ENCODE results near the gene RALGPS2. TPM values are rescaled to one million over a fixed set of nuclear protein-coding genes. Genes with fewer than 3 reads are reported as not detected.

Gene RALGPS2
- total RNA-seq, 1 donor from 2014 or later = 207 TPM

DNA sequence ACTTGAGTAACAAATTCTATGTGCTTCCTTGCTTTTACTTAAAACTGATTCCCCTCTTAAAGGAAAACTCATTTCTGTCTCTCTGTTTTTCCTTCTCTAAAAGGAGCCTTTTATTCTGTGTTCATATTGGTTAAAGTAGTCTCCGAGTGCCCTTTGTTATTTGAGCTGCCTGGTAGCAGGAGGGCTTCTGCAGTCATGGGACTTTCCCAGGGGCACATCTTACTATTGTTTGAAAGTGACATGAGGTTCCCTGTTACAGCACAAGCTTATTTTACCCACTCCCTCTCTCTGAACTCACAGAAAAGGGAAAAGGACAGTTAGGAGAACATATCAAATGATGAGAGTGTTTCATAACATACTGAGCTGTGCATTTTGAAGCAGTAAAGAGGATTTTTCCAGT, 203.9 kb downstream of the RALGPS2 start:
- no peak for TF ChIP-seq CTCF (IDR thresholded peaks at IDR 0.05)
- CTCF ChIA-PET = interaction anchor here (0.6 to 1.7 kb wide), 2 partner anchors 74 to 80 kb away, joined by 3 to 6 read pairs; no protein-coding TSS in a partner anchor
- no peak for DNase-seq

GRCh38 chr1:178931858-178932551, 207.0 kb downstream of the RALGPS2 start:
- intact Hi-C loops (cut with micrococcal nuclease) = no loop called here
- no peak for DNase-seq
- ATAC-seq (ENCODE audit: low read depth) = peak; percentile 45
- POLR2A ChIA-PET = interaction anchor here (0.6 kb wide), 2 partner anchors 8 to 67 kb away, joined by 3 to 4 read pairs; no protein-coding TSS in a partner anchor
- CTCF ChIA-PET = no interaction called here
- Mint-ChIP-seq H3K9me3 (no peaks in the 10 kb centered on the region), H3K27ac (peak overlapping the region; percentile 78), H3K4me3 (peak overlapping the region; percentile 11), H3K36me3 (ENCODE audit: low read depth) (no peaks in the 10 kb centered on the region), H3K4me1 (peaks cover 74% of the 10 kb centered on the region), H3K27me3 (no peaks in the 10 kb centered on the region)
- TF ChIP-seq CTCF (IDR thresholded peaks at IDR 0.05) = no peak

More for the DNA sequence above, 203.9 kb downstream of the RALGPS2 start:
- POLR2A ChIA-PET = interaction anchor here (0.8 to 1.4 kb wide), 3 partner anchors 11 to 387 kb away, joined by 3 to 6 read pairs (median 4); no protein-coding TSS in a partner anchor
- H3K27ac Mint-ChIP-seq = peak overlapping the region; percentile 80
- H3K27me3 Mint-ChIP-seq = no peaks in the 10 kb centered on the region
- intact Hi-C loops (cut with micrococcal nuclease) = loop anchor here (2.0 to 5.0 kb wide), 2 partner anchors 14 to 37 kb away; no protein-coding TSS in a partner anchor
- peaks cover 2% of the 10 kb centered on the region for H3K9me3 Mint-ChIP-seq
- H3K4me3 Mint-ChIP-seq = peak overlapping the region; percentile 24
- peaks cover 12% of the 10 kb centered on the region for H3K36me3 Mint-ChIP-seq (ENCODE audit: low read depth)
- ATAC-seq (ENCODE audit: low read depth) = peak; percentile 57
- H3K4me1 Mint-ChIP-seq = peaks cover 94% of the 10 kb centered on the region

- no peak overlapping the region for H3K4me3 Mint-ChIP-seq
- peaks cover 69% of the 10 kb centered on the region for H3K4me1 Mint-ChIP-seq
- CTCF ChIA-PET = no interaction called here
- intact Hi-C loops (cut with micrococcal nuclease) = no loop called here
- POLR2A ChIA-PET = interaction anchor here (0.6 kb wide), 3 partner anchors 9 to 391 kb away, joined by 3 to 4 read pairs (median 3); no protein-coding TSS in a partner anchor
- no peak for TF ChIP-seq CTCF (IDR thresholded peaks at IDR 0.05)
- ATAC-seq (ENCODE audit: low read depth) = no peak
- DNase-seq = no peak
- no peaks in the 10 kb centered on the region for H3K27me3 Mint-ChIP-seq
- H3K36me3 Mint-ChIP-seq (ENCODE audit: low read depth) = no peaks in the 10 kb centered on the region
- peak overlapping the region; percentile 78 for H3K27ac Mint-ChIP-seq
- H3K9me3 Mint-ChIP-seq = no peaks in the 10 kb centered on the region
Observed at GRCh38 chr1:178932552-178932906, 207.5 kb downstream of the RALGPS2 start.

- no peak for TF ChIP-seq CTCF (IDR thresholded peaks at IDR 0.05)
- POLR2A ChIA-PET = interaction anchor here (0.6 kb wide), 1 partner anchor 392 kb away, joined by 3 read pairs; no protein-coding TSS in a partner anchor
- Mint-ChIP-seq H3K4me3 (no peak overlapping the region), H3K4me1 (peaks cover 66% of the 10 kb centered on the region), H3K27me3 (no peaks in the 10 kb centered on the region), H3K9me3 (no peaks in the 10 kb centered on the region), H3K36me3 (ENCODE audit: low read depth) (no peaks in the 10 kb centered on the region), H3K27ac (peak overlapping the region; percentile 78)
- ATAC-seq (ENCODE audit: low read depth) (no peak), DNase-seq (no peak)
- CTCF ChIA-PET = no interaction called here
- intact Hi-C loops (cut with micrococcal nuclease) = no loop called here
Observed at GRCh38 chr1:178933105-178933561, 208.1 kb downstream of the RALGPS2 start.

GRCh38 chr1:178933709-178934490, 208.9 kb downstream of the RALGPS2 start:
- intact Hi-C loops (cut with micrococcal nuclease) = no loop called here
- H3K4me3 Mint-ChIP-seq = no peak overlapping the region
- H3K27ac Mint-ChIP-seq = peak overlapping the region; percentile 65
- H3K27me3 Mint-ChIP-seq = no peaks in the 10 kb centered on the region
- TF ChIP-seq CTCF (IDR thresholded peaks at IDR 0.05) = no peak
- no peak for ATAC-seq (ENCODE audit: low read depth)
- no peak for DNase-seq
- ChIA-PET CTCF (no interaction called here), POLR2A (no interaction called here)
- no peaks in the 10 kb centered on the region for H3K36me3 Mint-ChIP-seq (ENCODE audit: low read depth)
- peaks cover 58% of the 10 kb centered on the region for H3K4me1 Mint-ChIP-seq
- H3K9me3 Mint-ChIP-seq = no peaks in the 10 kb centered on the region
